GM12878 (cell line): ENCODE results near the gene PDE6C.

Source experiments
- CBFB ChIP-seq: IDR thresholded peaks from 2 replicates; pipeline ENCODE4 v1.6.1; 2016; ENCODE audit warnings: antibody characterized with exemption, low read depth
- POLR2A ChIP-seq: IDR thresholded peaks from 2 replicates; pipeline ENCODE4 v1.6.1; 2011; ENCODE audit warnings: low read depth, mild to moderate bottlenecking, low read length
- REST ChIP-seq: IDR thresholded peaks from 2 replicates; pipeline ENCODE4 v1.6.1; 2012; ENCODE audit warnings: mild to moderate bottlenecking, low read depth, low read length
- STAT1 ChIP-seq: fragments of 450-650 bp; conservative IDR thresholded peaks from 2 replicates; pipeline ENCODE4 v1.6.1; 2014; ENCODE audit warnings: antibody characterized with exemption, mild to moderate bottlenecking
- STAT3 ChIP-seq: IDR thresholded peaks from 2 replicates; pipeline ENCODE4 v1.6.1; 2011; ENCODE audit warnings: low read depth, low read length, improper control_type of control experiment

GRCh38 chr10:93595378-93596161 is 16.8 kb upstream of the PDE6C start:
- TF ChIP-seq REST, result no peak
- no peak for TF ChIP-seq STAT1
- no peak for TF ChIP-seq STAT3
- no peak for TF ChIP-seq CBFB
- no peak for TF ChIP-seq POLR2A
